Sciatic nerve (tissue), 2 donors: ENCODE data around the gene MORN3. TPM values are rescaled to one million over a fixed set of nuclear protein-coding genes. Genes with fewer than 3 reads are reported as not detected.
A peak's percentile ranks its signal among the peaks of the same experiment; 100 is the strongest.
"Not testable (repeated sequence)": the region's sequence is repeated elsewhere in the genome, so short reads cannot be mapped to it uniquely, and the experiment has no call there.

Experiments used
- ATAC-seq: fragments of 200-7000 bp; cut with Tn5 transposase; one replicate; pipeline ENCODE4 v1.9.1; 2020; ENCODE audit warnings: mild to moderate bottlenecking, moderate library complexity
- DNase-seq: peaks from one replicate; pipeline ENCODE4 v3.0.0-alpha.2; 2020; ENCODE audit warnings: low spot score
- intact Hi-C: fragments of 100-400 bp; cut with DNase I; formaldehyde crosslinking; loops from one replicate; pipeline ENCODE4 v1.14.2; 2022
- total RNA-seq: library from RNA; stranded (reverse); fragmentation: NEBNext Ultra II Directional; extraction: Animal tissue kit (Norgen Biotek cat#: 25700); gene quantifications from one replicate; pipeline ENCODE4 v1.2.1, GENCODE V29; 2021
- donor health status: DM: no; HTN: no; CAD: no.
- donor health status: DM: no; HTN: no; CAD: no.

The MORN3 gene, protein sequence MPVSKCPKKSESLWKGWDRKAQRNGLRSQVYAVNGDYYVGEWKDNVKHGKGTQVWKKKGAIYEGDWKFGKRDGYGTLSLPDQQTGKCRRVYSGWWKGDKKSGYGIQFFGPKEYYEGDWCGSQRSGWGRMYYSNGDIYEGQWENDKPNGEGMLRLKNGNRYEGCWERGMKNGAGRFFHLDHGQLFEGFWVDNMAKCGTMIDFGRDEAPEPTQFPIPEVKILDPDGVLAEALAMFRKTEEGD
- 0.49 TPM for total RNA-seq

DNA sequence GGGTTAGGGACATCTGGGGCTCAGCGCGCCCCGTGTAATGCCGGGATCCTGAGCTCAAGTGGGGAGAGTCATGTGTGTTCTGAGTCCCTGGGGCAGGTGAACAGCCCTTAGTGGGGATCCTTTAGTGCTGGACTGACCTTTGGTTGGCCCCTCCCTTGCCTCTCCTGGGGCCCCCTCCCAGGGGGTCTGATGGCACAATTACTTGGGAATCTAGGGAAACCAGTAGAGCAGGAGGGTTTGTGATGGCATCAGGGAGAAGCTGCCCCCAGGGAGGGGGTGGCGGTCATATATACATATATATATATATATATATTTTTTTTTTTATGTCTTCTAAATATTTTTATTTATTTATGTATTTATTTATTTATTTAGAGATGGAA lies at the start of gene MORN3:
Gene MORN3, minus strand, starts transcription at position 134 of the 380 bp plus-strand sequence. CDS start 171 bp downstream, outside the sequence.
- no peak for ATAC-seq
- intact Hi-C loops = loop anchor here (5.0 kb wide), 1 partner anchor 117 kb away; no protein-coding TSS in a partner anchor
- no peak for DNase-seq

DNA sequence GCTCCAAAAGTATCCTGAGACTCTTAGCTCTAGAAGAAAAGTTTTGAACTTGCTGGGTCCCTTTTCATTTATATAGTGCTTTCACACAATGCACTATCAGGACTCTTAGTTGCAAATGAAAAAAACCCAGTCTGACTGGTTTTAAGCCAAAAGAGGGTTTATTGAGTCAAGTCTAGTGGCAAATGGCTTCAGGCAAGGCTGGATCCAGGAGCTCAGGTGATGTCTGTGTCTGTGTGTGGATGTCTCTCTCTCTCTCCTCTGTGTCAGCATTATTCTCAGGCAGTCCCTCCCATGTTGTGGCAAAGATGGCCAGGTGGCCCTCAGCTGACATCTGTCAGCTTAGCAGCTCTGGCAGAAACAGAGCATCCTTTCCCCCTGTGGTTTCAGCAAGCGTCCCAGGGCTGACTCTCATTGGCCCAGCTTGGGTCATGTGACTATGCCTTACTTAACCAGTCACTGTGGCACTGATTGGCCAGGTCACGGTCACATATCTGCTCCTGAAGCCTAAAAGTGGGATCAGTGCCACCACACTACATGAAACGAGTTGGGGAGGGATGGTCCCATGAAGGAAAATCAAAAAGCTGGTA lies 49.3 kb upstream of the MORN3 start:
- no peak for ATAC-seq
- intact Hi-C loops = no loop called here
- no peak for DNase-seq

DNA sequence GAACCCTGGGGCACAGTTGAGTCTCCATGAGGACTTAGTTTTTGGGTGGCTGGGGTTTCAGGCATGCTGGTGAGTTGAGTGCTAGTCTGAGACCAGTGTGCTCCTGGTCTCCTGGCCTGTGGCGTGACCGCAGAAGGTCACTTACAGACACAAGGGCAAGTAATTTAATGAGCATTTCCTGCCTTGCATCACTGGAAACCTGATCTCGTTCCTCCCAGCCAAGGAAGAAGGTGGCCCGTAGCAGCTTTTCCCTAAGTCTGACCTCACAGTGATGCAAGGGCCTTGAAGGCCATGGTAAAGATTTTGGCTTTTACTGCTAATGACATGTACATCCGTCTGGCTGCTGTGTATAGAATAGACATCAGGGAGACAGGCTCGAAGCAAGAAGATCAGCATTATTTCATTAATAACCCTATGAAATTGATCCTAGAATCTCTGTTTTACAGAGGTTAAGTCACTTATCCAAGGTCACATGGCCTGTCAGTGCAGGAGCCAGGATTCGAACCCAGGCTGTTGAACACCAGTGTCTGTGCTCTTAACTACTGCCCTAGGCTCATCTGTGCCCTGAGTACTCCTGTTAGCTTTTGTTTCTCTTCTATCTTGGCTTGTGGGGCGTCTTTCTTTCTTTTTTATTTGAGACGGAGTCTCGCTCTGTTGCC lies 47.7 kb upstream of the MORN3 start:
- DNase-seq (peak; percentile 67), ATAC-seq (peak; percentile 74)
- intact Hi-C loops = no loop called here

DNA sequence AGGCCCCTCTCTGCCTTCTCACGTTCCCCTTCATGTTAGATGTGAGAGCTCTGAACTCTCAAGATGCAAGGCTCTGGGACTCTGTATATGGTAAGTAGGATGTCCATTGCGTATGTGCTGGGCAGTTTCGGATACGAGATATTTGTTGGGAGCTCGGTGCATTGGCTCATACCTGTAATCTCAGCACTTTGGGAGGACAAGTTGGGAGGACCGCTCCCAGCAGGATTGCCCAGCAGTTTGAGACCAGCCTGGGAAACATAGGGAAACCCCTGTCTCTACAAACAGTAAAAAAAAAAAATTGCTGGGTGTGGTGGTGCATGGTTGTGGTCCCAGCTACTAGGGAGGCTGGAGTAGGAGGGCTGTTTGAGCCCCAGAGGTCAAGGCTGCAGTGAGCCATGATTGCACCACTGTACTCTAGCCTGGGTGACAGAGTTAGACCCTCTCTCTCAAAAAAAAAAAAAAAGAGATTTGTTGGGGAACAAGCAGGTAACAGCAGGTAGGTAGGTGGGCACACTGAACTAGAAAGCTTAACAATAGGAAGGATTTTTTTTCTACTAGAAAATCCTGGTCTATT lies 46.5 kb upstream of the MORN3 start:
- no peak for ATAC-seq
- no peak for DNase-seq
- intact Hi-C loops = no loop called here

DNA sequence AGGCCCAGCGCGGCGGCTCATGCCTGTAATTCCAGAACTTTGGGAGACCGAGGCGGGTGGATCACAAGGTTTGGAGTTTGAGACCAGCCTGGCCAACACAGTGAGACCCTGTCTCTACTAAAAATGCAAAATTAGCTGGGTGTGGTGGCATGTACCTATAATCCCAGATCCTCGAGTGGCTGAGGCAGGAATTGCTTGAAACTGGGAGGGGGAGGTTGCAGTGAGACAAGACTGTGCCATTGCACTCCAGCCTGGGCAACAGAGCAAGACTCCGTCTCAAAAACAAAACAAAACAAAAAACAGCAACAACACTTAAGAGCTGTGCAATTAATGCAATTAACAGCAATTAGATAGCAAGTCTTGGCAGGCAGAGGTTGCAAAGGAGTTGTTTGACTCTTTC lies 45.6 kb upstream of the MORN3 start:
- DNase-seq, intact Hi-C loops, ATAC-seq: not testable (repeated sequence)

DNA sequence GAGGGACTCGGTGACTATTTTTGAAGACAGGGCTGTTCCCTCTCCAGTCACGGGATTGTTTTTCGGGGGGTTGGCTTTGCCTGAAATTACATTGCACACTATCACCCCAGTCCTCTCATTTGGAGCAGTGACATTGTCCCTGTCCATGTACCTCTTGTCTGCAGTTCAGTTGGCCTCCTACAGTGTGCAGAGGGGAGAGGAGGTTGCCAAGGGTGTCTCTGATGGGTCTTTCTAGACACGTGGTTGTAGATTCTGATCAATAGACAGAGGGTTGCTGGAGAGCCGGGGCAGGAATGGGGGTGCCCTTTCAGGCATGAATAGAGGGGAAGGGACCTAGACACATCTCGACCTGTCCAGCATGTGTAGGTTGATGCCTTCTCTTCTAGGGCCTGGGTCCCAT lies 44.3 kb upstream of the MORN3 start:
- ATAC-seq (no peak), DNase-seq (no peak)
- intact Hi-C loops = loop anchor here (2.0 kb wide), 1 partner anchor 41 kb away; no protein-coding TSS in a partner anchor

DNA sequence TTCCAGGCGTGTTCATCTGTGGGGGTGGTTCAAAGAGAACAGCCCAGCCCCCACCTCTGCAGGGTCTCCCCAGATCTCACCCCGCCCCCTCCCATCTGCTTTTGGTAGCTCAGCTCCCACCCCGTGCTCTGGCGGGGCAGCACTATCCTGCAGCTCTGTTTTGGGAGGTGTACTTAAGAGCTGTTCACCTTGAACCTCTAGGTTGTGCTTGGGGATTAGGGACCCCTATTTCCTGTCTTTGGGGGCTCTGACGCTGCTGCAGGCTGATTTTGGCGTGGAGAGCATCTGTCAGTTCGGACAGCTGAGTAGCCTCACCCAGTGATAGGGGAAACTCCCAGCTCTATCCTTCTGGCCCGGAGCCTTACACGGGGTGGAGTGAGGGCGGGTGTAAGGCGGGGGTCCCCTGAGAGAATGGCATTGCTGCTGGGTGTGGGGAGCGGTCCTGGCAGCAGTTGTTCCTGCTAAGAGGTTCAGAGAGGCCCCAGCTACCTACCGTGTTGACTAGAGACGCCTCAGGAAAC lies 43.9 kb upstream of the MORN3 start:
- DNase-seq (peak; percentile 66), ATAC-seq (peak; percentile 61)
- intact Hi-C loops = loop anchor here (2.0 kb wide), 1 partner anchor 41 kb away; no protein-coding TSS in a partner anchor

DNA sequence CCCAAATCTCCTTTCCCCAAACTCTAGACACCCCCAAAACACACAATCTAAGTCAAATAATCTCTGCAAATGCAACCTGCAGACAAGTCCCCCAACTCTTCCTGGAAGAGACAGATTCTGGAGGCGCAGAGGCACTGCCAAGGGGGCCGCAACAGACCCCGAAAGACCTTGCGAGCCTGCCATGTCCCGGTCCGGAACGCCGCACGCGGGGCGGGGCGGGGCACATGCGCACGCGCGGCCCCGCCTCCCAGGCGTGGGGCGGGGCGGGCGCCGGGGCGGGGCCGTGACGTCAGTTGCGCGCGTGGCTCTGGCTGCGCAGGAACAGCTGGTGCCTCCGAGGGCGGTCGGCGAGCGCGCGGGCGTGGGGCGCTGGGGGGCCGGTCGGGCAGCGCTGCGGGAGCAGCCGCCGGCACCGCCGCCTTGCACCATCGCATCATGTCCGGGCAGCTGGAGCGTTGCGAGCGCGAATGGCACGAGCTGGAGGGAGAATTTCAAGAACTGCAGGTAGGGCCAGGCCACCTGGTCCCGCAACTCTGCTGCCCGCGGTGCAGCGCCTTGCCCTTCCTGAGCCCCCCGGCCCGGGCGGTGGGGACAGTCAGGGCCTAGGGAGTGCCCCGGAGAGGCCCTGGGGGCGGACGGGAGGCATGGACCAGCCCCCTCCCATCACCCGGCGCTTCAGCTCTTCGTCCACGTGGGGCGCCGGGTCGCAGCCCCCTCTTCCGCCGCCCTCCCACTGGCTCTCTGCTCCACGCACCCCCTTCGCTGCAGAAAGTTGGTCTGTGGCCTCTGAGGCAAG lies 43.2 kb upstream of the MORN3 start, which contains the start of gene TMEM120B:
Gene TMEM120B, plus strand, starts transcription at position 292 of the 796 bp plus-strand sequence. Its CDS starts 144 bp downstream, at position 436.
- peak; percentile 90 for ATAC-seq
- intact Hi-C loops = loop anchor here (2.0 kb wide), 1 partner anchor 42 kb away; no protein-coding TSS in a partner anchor
- DNase-seq = peak; percentile 92

DNA sequence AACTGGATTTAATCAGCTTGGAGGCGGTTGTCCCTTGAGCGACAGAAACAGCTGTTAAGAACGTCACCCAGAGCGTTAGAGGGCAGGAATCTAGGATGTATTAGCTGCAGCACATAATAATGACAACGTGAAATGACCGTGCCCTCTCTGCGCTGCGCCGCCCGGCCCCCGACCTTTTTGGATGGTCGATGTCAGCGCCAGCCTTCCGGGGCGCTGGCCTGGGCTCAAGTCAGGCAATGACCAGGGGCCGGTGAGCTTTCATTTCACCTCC lies 42.7 kb upstream of the MORN3 start:
- DNase-seq = peak; percentile 62
- peak; percentile 68 for ATAC-seq
- intact Hi-C loops = loop anchor here (2.0 kb wide), 1 partner anchor 43 kb away; no protein-coding TSS in a partner anchor

DNA sequence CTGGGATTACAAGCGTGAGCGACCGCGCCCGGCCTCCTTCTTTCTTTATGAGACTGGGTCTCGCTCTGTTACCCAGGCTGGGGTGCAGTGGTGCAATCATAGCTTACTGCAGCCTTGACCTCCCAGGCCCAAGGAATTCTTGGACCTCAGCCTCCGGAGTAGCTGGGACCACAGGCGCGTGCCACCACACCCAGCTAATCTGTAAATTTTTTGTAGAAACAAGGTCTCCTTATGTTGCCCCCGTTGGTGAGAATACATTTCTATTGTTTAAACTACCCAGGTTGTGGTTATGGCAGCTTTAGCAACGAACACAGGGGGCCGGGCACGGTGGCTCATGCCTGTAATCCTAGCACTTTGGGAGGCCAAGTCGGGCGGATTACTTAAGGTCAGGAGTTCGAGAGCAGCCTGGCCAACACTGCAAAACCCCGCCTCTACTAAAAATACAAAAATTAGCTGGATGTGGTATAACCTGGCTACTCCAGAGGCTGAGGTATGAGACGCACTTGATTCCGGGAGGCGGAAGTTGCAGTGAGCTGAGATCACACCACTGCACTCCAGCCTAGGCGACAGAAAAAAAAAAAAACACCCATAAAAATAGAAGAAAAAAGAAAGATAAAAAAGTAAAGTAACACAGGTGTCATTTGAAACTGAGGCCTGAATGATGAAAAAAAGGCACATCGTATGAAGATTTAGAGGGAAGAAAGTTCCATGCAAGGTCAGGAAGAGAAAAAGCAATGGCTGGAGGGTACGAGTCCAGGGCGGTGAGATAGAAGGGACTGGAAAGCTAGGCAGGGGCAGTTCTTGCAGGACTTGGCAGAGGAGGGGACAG lies 42.1 kb upstream of the MORN3 start:
- ATAC-seq (peak; percentile 18), DNase-seq (no peak)
- intact Hi-C loops = loop anchor here (2.0 kb wide), 1 partner anchor 43 kb away; no protein-coding TSS in a partner anchor

DNA sequence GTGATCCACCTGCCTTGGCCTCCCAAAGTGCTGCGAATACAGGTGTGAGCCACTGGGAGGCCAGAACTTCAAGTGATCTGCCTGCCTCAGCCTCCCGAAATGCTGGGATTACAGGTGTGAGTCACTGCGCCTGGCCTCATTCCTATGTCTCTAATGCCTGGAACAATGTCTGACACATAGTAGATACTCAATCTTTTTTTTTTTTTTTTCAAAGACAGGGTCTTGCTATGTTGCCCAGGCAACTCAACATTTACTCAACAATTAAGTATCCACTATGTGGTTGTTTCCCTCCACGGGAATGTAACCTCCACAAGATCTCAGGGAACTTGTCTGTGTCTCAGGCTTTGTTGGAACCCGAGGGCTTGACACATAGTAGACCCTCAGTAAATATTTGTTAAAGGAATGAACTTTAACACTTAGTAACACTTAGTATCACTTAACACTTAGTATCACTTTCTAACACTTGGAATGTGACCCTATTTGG lies 40.1 kb upstream of the MORN3 start:
- DNase-seq = no peak
- ATAC-seq = no peak
- intact Hi-C loops = no loop called here

DNA sequence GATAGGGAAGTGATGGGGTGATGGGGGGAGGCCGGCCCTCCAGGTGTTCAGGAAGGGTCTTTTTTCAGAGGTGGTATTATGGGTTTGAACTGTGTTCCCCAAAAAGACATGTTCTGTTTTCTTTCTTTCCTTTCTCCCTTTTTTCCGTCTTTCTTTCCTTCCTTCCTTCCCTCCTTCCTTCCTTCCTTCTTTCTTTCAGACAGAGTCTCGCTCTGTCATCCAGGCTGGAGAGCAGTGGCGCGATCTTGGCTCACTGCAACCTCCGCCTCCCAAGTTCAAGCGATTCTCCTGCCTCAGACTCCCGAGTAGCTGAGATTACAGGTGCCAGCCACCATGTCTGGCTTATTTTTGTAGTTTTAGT lies 39.6 kb upstream of the MORN3 start:
- ATAC-seq, intact Hi-C loops, DNase-seq: not testable (repeated sequence)

DNA sequence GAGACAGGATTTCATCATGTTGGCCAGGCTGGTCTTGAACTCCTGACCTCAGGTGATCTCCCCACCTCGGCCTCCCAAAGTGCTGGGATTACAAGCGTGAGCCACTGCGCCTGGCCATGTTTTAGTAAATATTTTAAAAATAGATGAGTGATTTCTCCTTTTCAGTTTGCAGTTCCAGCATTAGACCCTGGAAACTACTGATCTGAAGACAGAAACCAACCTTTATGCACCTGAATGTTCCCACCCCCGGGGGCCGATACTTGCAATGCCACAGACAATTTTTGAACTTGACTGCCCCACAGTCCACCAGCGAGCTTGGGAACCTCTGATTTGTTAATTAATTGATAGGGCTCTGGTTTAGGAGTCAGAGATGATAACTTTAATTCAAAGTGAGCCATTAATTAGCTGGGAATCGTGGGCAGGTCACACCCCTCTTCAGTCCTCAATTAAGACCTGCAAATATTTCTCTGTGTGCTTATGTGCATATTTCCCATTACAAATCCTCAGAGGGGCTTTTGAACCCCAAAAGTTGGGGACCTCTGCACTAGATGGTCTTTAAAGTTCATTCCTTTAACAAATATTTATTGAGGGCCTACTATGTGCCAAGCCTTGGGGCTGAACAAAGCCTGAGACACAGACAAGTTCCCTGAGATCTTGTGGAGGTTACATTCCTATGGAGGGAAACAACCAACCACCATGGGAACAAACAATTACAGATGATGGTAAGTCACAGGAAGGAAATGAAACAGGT lies 39.0 kb upstream of the MORN3 start:
- intact Hi-C loops = no loop called here
- ATAC-seq (no peak), DNase-seq (no peak)

DNA sequence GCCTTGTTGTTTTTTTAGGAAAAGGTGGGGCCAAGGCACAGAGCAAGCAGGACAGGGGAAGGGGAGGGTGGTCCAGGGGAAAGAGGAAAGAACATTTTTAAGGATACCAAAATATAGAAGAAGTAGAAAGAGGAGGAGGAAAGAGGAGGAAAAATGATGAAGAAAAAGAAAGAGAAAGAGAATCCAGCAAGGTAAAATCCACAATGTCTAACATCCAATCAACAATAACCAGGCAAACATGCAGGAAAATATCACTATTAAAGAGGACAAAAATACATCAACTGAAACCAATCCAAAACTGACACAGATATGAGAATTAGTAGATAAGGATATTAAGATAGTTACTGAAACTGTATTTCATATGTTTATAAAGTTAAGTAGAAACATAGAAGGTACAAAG lies 36.1 kb upstream of the MORN3 start:
- DNase-seq (no peak), ATAC-seq (no peak)
- intact Hi-C loops = no loop called here

DNA sequence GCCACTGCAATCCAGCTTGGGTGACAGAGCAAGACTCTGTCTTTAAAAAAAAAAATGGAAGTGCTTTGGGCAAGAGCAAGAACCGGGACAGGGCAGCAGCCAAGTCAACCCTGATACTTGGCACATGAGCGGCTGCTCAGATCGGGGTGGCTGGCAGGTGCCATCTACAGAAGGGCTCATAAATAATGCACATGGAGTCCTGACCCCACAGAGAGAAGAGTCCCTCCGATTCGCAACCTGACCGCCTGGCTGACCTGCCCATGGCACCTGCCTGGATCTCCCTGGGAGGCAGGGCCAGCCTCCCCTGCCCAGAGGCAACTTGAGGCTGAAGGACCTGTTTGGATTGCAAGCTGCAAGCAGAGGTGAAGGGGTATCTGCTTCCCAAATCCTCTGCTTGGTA lies 33.5 kb upstream of the MORN3 start:
- ATAC-seq = no peak
- no peak for DNase-seq
- intact Hi-C loops = no loop called here

DNA sequence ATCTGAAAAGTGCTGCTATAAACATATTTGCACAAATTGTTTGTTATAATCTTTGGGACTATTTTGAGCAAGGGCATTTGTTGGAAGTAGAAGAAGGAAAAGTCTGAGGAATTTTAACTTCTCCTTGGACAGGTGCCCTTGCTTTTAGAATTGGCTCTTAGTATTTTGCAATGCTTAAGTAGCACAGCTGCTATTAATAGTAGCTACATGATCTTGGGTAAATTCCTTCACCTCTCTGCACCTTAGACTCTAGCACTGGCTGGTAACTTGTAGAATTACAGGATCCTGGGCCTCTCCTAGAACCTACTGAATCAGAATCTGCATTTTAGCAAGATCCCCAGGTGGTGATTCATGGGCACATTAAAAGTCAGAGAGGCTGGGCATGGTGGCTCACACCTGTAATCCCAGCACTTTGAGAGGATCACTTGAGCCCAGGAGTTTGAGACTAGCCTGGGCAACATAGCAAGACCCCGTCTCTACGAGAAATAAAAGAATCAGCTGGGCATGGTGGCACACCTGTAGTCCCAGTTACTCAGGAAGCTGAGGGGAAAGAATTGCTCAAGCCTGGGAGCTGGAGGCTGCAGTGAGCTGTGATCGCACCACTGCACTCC lies 32.3 kb upstream of the MORN3 start:
- DNase-seq (no peak), ATAC-seq (no peak)
- intact Hi-C loops = no loop called here

DNA sequence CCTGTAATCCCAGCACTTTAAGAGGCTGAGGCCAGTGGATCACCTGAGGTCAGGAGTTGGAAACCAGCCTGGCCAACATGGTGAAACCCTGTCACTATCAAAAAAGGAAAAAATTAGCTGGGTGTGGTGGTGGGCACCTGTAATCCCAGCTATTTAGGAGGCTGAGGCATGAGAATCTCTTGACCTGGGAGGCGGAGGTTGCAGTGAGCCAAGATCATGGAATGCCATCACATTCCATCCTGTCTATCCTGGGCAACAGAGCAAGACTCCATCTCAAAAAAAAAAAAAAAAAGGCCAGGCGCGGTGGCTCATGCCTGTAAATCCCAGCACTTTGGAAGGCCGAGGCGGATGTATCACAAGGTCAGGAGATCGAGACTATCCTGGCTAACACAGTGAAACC lies 28.4 kb upstream of the MORN3 start:
- intact Hi-C loops = loop anchor here (10.0 kb wide), 1 partner anchor 197 kb away; no protein-coding TSS in a partner anchor
- DNase-seq, ATAC-seq: not testable (repeated sequence)
